Right renal pelvis (tissue), 4 donors: ENCODE data around the gene RSPH1. TPM values are rescaled to one million over a fixed set of nuclear protein-coding genes. Genes with fewer than 3 reads are reported as not detected.

Experiments
- DNase-seq, 4 donors: peaks; one replicate each; pipeline ENCODE4 v3.0.0-alpha.2; 2013; ENCODE audit warnings: low read depth in 4 of 4, low spot score in 3 of 4, missing footprints in 1 of 4
- polyA plus RNA-seq, 4 donors: library from polyadenylated mRNA; unstranded; fragments of 120-200 nt; gene quantifications; one replicate each; pipeline ENCODE4 v1.2.1, GENCODE V29; 2013; ENCODE audit not compliant: insufficient read length in 4 of 4

The RSPH1 gene
- polyA plus RNA-seq, 4 donors: 10.7 to 14.1 (median 13.1) TPM

- DNase-seq: no peak
Measured at GRCh38 chr21:42468491-42469131, 27.4 kb downstream of the RSPH1 start.

DNA sequence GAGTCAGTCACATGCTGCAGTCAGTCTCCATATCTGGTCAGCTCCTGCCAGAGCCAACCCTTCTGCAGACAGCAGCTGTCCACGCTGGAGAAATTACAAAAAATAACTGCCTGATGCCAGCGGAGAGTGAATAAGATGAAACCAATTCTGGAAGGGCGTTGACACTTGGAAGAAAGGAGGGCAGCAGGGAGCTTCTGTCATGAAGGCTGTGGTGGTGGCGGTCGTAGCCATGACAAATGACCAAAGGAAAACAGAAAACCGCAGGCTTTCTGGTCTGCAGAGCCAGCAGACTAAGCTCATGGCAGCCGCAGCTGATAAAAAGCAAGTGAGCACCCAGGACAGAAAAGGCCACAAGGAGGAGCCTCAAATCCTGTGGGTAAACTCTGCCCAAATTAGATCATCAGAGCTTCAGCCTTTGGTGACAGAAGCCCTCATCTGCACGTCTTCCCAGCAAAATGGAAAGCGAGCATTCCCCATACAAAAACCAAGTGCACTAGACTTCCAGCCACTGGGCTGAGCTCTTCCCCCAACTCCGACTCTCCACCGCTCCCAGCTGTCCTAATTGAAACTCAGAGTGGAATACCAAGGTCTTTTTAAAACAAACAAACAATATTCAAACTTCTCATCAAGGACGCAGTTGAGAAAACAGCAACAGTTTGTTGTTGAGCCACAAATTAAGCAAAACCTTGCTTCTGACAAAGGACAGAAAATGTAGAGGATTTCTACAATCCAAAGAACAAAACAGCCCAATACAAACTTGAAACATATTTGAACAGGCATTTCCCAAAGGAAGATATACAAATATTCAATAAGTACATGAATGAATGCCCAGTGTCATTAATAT is 28.7 kb downstream of the RSPH1 start:
- DNase-seq: no peak

DNA sequence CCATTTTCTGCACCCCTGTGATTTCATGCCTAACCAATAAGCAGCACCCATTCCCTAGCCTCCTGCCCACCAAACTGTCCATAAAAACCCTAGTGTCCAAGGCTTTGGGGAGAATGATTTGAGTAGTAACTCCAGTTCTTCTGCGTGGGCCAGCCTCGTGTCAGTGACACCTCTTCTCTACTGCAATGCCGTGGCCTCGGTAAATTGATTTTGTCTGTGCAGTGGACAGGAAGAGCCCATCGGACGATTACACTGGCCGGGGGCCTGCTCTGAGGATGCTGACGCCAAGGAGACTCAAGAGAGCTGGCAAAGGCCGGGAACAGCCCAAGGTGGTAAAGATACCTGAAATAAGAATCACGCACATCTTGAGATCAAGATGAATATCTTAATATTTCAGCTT is 29.3 kb downstream of the RSPH1 start:
- no peak for DNase-seq

GRCh38 chr21:42465803-42466127 is 30.3 kb downstream of the RSPH1 start:
- no peak for DNase-seq

- DNase-seq: no peak
Measured at GRCh38 chr21:42465008-42465802, 30.8 kb downstream of the RSPH1 start.

DNA sequence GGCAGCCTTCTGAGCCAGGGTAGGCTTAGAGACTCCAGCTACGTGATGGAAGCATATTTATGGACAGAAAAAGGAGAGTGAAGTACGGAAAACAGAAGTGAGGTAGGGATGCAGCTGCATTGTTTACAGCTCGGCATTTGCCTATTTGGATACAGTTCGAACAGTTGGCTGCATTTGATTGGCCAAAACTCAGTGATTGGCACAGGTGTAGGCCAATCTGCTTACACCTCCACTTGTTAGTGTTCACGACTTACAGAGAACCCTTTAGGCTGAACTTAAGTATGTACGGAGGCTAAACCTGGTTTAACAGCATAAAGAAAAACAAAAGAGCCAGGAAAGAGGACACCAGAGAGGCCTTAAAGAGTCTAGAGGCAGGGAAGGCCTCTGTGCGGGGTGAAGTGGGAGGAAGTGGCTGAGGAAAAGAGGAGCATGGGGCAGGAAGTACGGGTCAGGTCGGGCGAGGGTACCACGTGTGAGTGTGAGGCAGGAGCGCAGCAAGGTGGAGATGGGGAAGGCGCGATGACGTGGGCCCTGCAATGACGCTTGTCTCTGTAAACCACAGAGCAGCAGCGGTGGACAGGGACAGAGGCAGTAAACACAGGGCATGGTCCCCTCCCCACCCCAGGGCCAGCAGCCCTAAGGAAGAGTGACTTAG is 32.0 kb downstream of the RSPH1 start:
- no peak for DNase-seq

- DNase-seq: peak in 3 of 4 donors; percentile 62 to 81 (median 71)
Measured at GRCh38 chr21:42461881-42462877, 33.8 kb downstream of the RSPH1 start.

DNA sequence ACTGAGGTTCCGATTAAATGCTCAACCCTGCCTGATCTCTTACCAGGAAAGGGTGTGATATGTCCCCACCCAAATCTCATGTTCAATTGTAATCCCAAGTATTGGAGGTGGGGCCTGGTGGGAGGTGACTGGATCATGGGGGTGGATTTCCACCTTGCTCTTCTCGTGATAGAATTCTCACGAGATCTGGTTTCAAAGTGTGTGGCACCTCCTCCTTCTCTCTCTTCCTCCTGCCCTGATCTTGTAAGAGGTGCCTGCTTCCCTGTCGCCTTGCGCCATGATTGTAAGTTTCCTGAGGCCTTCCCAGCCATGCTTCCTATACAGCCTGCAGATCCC is 34.9 kb downstream of the RSPH1 start:
- no peak for DNase-seq

DNA sequence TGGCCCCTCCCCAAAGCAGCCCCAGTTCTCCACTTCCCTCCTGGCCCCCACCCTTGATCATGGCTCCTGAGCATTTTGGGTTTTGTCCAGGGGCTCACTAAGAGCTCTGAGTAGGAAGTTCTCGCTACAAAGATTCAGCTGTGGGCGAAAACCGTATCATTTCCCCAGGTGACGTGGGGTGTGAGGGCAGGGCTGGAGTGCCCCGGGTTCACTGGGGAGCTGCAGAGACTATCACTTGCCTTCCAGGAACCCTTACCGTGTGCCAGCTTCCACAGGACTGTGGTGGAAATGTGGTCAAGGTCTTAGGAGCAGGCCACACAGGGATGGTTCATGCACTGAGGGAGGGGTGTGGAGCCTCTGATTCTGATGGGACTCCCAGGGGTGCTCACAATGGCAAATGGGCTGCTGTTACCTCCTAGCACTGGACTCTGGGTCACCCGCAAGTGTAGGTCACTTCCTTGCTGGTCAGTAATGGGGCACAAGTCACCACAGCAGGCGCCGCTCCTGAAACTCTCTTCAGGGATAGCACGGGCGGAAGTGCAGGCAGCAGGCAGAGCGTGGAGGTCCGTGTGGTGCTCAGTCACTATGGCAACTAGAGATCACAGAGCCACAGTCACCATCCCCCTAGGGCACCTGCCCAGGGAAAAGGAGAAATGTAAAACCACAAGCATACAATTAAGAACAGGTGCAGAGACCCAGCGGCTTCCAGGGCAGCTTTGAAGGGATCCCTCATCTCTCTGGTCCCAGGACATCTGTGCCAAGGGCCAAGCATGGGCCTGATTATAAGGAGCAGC is 35.4 kb downstream of the RSPH1 start:
- DNase-seq: peak in 2 of 4 donors; percentile 46 to 65

GRCh38 chr21:42459546-42460215 is 36.3 kb downstream of the RSPH1 start:
- DNase-seq: no peak

DNA sequence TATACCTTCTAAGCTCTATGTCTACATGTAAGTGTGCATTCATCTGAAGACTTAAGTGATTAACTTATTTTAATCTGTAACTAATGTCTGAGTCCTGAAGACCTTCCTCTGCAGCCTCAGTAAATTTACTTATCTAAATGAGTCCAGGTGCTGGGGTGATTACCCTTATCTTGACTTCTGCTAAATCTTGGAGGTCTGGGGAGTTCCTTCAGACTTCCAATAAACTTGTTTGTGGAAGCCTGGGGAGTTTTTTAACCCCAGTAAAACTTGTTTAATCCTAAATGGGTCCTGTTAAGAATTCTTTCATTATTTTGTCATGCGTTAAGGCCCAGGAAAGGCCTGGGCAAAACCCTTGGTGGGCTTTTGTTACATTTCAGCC is 37.0 kb downstream of the RSPH1 start:
- no peak for DNase-seq

- DNase-seq: no peak
Measured at GRCh38 chr21:42456457-42456856, 39.6 kb downstream of the RSPH1 start.

GRCh38 chr21:42455754-42456440 is 40.1 kb downstream of the RSPH1 start:
- DNase-seq: no peak

DNA sequence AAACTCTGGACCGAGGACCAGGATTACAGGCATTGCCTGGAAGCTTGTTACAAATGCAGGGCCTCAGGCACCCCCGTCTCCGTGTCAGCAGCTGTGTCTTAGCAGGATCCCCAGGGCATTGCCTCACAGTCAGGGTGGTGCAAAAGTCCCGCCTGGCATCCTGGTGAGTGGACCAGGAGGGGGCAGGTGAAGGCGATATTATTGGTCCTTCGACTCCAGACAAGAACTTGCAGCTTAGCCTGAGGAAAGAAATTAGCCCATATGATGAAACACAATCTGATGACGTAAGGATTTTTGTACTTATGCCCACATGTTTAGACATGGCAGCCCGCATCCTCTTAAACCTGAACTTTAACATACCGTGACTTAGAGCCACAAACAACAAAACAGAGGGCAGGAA is 40.8 kb downstream of the RSPH1 start:
- no peak for DNase-seq

GRCh38 chr21:42454786-42455185 is 41.2 kb downstream of the RSPH1 start:
- no peak for DNase-seq

DNA sequence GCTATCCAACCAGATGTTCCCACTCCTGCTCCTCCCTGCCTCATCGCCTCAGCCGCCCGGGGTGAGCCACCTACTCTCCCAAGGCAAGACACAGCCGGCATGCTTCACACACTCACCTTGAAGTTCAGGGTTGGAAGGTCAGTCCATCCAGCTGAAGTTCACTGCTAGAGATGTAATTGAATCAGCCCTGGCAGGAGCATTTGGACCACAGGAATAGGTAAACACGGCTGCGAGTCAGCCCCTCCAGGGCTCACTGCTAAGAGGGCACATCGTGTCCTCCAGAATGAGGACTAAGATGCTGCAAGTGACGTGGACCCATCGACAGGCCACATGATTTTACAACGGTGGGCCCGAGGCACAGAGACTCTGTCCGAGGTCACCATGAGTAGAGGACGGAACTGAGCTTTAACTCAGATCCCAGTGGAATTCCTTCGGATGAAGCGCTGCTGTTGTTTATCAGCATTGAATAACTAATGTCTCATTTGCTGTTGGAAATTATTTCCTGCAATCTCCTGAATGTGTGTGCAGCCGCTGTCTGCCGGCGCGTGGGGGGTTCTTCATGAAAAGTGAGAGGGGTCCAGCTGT is 41.9 kb downstream of the RSPH1 start:
- no peak for DNase-seq

- DNase-seq: no peak
Measured at GRCh38 chr21:42453224-42453985, 42.6 kb downstream of the RSPH1 start.
